ENCODE measurements around the gene SCTR.

The SCTR gene

DNA sequence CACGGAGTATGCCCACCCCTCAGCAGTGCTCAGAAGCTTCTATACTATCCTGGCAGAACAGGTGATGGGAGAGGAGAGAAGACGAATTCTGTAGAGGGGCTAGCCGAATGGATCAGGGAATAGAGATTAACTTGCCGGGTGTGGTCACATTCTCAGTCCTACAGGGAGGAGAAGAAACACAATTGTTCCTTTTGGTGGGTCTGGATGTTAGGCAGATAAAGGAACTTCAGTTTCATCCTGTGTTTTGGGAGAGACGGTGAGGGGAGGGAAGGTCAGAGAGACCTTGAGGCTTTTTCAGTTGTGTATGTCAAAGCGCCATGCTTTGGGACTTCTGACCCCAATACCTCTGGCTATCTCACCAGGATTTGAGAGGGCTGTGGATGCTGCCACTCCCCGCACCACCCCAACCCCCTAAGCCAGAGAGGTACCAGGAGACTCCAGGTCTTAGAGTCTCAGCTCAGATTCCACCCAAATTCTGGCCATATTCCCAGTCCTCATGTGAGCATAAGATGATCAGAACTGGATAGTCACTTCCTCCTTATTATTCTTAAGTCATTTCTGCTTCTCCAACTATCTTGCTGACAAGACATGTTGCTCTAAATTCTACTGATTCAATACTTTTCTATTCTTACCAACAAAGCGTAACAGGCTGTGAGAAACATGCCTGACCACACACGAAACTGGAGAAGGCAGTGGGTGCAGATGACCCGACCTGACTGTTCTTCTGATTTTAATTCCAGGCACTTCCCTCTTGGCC lies 94.9 kb downstream of the SCTR start:
- no peak for DNase-seq (ENCODE audit: low read depth)

DNA sequence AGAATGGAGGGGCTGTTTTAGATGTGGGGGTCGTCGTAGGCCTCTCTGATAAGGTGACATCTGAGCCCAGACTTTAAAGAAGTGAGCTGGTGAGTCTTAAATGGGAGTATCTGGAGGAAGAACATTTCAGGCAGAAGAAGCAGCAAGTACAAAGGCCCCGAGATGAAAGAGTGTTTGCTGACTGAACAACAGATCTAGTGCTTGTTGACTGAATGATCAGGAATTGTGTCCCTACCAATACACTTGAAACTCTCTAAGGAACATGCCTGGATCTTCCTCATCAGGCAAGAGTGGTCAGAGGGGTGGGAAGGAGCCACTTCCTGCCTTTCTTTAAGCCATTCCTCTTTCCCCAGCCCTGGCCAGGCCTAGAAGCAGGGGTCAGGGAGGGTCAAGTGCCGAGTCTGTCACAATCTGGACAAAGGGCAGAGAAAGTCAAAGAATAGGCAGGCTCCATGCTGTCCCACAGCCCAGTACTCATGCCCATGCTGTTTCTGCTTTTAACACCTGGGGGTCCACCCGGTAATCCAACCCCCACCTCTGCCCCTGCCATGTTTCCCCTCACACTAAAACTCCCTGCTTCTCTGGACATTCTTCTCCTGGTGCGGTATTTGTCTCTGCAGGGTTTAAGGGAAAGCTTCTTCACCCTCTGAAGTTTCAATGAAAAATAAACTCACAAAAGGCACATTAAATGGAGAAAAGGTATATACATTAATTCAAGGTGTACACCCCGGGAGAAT lies 95.6 kb downstream of the SCTR start:
- no peak for DNase-seq (ENCODE audit: low read depth)

DNA sequence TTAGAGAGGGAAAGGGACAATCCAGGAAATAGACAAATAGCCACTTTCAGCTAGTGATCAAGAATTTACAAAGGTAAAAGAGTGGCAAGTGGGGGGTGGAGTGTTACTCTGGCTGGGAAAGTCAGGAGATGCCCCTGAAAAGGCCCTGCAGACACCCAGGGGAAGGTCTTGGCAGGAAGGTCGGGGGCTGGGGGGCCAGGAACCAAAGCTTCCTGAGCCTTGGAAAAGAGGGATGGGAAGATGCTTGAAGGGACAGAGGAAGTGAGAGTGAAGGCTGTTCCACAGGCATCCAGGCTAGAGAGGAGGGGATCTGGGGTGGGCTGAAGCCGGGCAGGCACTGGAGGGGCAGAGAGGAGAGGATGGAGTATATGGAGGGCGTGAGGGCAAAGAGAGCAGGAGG lies 96.5 kb downstream of the SCTR start:
- no peak for DNase-seq (ENCODE audit: low read depth)

DNA sequence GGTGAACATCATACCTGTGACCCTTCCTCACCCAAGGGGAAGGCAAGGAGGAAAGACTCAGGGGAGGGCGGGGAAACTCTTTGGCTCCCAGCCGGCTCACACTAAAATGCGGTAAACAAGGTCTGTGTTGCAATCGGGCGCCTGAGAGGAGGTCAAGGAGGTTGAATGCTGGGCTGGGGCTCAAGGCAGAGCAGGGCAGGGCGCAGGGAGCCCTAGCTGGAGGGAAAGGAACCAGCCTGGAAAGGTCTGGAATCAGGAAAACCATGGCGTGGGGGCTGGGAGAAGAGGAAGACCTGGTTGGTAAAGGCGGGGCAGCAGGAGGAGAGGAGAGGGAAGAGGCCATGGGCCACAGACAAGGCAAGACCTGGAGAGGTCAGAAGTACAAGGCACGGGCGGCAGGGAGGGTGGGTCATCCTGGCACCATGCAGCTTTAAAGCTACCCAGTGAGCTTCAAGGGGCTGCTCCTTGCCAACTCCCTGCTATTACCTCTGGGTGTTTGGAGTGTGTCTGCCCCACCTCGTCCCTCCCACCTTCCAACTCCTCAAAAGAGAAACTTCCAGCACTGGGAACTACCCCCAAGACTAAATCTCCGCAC lies 97.4 kb downstream of the SCTR start:
- DNase-seq (ENCODE audit: low read depth) = no peak

DNA sequence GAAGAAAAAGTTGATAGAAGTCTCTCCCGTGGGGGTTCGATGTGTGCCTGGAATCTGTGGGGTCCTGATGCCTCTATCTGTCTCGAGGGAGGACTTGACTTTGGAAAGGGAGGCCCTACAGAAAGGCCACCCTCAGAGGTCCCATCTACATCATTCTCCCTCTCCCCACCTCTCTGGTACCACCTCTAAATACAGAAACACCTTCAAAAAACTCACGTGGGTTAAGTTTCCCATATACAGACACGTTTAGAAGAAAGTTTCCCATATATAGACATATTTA lies 97.9 kb downstream of the SCTR start:
- no peak for DNase-seq (ENCODE audit: low read depth)

DNA sequence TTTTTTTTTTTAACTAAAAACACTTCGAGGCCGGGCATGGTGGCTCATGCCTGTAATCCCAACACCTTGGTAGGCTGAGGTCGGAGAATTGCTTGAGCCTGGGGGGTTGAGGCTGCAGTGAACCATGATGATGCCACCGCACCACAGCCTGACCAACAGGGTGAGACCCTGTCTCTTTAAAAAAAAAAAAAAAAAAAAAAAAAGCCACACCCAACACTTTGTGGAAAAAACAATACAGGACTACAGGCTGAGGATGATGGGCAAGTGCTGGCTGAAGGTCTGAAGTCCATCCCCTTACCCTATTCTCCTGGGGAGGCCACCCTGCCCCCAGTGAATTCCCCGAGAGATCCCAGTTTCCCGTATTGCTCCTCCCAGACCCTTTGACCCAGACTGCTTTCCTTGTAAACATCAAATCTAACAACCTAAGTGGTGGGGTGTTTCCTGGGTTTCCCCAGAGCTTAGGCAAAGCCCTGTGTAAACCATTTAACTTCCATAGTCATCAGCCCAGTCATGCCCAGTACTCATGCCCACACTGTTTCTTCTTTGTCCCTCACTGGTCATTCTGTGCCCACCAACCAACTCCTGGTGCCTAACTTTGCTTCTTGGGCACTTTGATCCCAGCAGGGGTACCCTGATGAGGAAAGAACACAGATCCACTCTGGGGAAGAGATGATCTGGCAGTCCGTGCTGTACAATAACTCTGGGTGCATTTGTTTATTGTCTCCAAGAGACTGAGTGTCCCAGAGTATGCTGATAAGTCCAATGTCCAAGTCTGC lies 98.5 kb downstream of the SCTR start:
- no peak for DNase-seq (ENCODE audit: low read depth)

DNA sequence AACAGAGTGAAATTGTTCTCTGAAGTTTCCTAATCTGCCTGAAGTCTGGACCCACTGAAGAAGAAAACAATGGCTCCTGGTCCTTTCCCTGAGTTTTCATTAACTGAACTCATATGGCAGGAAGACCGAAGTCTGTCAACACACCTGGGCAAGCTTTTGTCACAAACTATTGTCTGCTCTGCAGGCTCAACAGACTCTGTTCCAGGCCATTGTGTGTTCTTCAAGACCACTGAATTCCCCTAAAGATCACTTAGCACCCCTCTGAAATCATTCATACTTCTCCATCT lies 99.2 kb downstream of the SCTR start:
- no peak for DNase-seq (ENCODE audit: low read depth)

DNA sequence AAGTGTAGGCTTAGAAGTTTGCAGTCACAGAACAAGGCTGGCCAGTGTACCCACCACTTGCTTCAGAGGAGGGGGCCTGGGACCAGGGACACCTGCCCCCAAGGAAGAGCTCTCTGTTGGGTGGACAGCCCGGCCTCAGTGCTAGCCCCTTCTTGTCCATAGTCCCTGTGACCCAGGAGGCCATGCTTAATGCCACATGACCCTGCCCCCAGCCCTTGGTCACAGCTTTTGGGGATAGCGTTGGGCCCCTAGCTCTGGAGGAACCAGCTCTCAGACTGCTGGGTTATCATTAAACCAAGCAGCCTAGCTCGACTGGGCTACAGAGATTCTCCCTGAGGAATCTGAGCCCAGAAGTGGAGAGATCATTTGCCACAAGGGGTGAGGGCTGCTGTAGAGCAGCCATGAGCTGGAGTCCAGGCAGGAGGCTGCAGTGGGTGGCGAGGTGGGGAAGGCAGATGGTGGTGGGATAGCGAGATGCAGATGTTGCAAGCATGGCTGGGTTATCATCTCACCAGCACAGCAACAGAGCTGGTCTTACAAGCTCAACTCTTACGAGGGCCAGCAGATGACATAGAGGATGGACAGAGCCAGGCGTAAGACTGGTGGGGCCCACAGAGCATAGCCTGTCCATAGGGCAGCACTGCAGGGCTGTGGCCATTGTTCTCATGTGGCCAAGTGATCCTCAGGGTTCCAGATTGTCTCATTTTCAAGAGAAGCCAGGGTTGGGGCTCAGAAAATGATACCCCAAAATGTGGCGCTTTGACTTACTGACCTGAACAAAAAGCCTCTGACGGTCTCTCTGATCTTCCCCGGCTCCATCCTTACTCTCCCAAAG lies 99.8 kb downstream of the SCTR start:
- no peak for DNase-seq (ENCODE audit: low read depth)

DNA sequence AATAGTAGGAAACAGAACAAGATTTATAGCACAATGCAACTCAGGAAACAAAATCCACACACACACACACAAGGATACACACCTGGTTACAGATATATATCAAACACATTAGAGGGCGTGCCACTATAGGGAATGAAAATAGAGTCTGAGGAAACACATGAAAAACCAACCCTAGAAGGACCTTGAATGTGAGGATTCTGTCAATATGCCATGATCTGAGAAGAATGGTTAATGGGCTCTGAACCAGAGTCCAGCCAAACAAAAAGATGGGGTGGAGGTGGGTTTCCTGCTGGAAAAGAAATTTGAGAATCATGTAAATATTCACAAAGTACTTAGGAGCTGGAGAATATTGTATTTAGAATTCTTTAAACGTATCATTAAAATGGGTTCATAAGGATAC lies 100.5 kb downstream of the SCTR start:
- DNase-seq (ENCODE audit: low read depth) = no peak

DNA sequence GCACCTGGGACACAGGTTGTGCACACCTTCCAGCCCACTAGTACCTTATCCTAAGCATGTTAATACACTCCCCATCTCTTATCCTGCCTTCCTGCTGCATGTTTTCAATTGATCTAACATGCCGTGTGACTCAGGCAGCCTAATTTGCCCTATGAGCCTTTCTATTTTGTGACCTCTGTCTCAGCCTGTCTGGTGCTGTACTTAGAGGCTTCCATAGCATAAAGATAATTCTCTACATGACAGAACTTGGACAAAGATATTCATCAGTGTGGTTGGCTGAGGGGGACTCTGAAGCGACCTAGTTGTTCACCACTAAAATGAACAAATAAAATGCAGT lies 101.2 kb downstream of the SCTR start:
- no peak for DNase-seq (ENCODE audit: low read depth)

DNA sequence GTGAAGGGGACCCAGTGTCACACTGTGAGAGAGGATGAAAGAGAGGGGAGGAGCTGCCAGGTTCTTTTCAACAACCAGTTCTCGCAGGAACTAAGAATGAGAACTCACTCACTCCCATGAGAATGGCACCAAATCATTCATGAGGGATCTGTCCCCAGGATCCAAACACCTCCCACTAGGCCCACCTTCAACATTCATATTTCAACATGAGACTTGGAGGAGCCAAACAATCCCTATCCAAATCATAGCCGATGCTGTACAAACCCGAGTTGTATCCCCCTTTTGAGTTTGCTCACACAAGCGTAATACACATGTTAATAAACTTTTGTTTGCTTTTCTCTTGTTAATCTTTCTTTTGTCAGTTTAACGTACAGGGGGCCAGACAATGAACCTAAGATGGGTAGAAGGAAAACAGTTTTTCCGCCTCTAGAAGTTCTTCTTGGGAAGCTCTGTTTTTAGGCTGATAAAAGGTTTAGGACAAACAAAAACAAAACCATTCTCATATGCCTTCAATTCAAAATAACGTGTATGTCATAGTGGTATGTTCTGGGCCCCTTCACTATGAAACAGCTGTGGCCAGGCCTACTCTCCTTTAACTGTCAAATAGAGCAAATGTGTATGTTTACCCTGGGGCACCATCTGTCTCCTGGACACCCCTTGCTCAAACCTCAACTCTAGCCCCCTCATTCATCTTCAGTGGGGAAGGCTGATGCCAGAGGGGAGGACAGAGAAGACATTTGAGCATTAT lies 101.7 kb downstream of the SCTR start:
- no peak for DNase-seq (ENCODE audit: low read depth)

DNA sequence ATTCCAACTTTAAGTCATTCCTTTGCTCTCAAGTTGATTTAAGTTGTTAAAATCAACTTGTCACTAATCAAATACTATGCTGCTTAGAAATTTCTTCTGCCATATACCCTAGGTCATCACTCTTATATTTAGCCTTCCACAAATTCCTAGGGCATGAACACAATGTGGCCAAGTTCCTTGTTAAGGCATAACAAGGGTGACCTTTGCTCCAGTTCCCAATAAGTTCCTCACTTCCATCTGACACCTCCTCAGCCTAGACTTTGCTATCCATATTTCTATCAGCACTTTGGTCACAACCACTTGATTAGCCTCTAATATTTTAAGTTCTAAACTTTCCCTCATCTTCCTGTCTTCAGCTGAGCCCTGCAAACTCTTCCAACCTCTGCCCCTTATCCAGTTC lies 102.5 kb downstream of the SCTR start:
- no peak for DNase-seq (ENCODE audit: low read depth)

DNA sequence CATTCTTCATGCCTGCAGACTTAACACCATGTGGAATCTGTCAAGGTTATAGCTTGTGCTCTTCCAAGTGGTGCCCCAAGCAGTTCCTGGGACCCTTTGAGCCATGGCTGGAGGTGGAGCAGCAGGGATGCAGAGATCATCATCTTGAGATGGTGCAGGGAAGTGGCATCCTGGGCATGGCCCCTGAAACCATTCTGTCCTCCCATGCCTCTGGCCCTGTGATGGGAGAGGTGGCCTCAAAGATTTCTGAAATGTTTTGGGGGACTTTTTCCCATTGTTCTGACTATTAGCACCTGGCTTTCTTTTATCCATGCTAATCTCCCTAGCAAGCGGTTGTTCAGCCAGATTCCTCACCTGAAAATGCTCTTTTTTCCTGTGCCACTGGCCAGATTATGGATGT lies 103.0 kb downstream of the SCTR start:
- no peak for DNase-seq (ENCODE audit: low read depth)

DNA sequence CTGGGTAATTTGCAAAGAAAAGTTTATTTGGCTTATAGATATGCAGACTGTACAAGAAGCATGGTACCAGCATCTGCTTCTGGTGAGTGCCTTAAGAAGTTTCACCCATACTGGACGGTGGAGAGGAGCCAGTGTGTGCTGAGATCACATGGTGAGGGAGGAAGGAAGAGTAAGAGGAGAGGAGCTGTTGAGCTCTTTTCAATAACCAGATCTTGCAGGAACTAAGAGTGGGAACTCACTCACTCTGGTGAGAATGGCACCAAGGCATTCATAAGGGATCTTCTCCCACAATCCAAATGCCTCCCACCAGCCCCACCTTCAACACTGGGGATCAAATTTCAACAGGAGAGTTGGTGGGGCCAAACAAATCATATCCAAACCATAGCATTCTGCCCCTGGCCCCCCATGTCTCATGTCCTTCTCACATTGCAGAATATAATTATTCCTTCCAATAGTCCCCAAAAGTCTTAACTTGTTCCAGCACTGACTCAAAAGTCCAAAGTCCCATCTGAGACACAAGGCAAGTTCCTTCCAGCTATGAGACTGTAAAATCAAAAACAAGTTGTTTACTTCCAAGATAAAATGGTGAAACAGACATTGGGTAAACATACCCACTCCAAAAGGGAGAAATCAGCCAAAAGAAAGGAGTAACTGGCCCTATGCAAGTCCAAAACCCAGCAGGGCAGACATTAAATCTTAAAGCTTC lies 104.3 kb downstream of the SCTR start:
- no peak for DNase-seq (ENCODE audit: low read depth)

DNA sequence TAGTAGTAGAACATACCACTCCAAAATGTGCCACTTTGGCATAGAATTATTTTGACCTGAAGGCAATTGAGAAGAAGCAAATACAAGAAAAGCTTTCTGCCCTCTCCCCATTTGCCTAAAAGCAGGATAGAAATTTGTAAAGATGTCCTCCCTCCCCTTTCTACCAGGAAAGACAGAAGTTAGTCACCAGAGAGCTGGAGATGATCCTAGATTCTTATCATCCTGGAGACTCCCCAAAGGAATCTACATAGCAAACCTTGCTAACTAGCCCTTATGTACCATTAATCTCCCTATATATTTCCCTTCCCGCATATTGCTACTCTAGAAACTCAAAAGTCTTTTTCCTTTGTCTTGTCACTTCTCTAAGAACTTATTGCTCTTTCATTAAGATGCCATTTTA lies 105.2 kb downstream of the SCTR start:
- DNase-seq (ENCODE audit: low read depth) = no peak

DNA sequence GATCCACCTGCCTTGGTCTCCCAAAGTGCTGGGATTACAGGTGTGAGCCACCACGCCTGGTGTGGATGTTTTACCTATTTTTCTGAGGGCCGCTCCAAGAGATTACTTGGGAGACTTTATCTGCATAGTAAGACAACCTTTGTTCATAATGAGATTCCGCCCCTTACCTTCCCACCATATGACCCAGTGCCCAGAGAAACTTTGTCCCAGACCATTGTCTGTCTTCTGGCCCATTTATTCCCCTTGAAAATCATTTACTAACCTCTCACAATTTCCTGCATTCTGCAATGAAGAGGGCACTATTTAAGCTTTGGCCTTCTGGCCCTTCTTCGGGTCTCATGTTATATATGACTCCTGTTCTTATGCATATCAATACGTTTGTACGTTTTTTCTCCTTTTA lies 106.4 kb downstream of the SCTR start:
- DNase-seq (ENCODE audit: low read depth) = no peak

DNA sequence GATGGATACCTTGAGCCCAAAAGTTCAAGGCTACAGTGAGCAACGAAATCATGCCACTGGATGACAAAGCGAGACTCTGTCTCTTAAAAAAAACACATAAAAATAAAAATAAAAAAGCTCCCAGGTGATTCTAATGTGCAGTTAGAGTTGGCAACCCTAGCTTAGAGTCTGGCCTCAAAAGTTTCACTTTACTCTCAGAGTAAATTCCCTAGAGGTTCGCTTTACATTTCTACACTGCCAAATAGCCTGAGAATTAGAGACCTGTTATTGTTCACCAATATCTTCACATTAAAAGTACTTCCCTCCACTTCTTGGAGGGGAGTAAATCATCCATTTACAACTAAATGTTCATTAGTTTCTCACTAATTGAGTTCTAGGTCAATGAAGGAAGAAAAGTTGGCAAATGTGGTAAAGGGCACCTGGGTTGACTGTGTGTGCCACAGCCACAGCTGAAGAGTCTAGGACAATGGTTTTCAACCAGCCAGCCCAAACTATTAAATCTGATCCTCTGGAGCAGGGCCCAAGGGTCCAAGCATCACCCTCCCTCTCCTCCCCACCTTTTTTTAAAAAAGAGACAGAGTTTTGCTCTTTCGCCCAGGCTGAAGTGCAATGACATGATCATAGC lies 107.9 kb downstream of the SCTR start:
- no peak for DNase-seq (ENCODE audit: low read depth)

DNA sequence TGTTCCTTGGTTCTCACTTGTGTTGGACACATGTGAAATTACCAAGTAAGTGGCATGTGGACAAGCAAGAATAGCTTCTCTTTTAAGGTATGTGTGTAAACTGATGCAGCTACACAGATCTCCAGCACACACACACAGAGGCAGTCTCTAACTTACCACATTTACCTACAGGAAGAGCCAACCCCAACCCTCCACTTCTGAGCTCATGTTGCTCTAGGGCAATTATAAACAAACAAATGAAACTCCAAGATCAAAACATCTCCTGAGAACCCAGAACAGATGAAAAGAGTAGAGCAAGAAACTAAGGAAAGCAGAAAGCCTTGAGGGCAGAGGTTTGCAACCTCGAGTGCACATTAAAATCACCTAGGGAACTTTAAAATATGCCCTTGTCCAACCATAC lies 108.7 kb downstream of the SCTR start:
- DNase-seq (ENCODE audit: low read depth) = no peak

DNA sequence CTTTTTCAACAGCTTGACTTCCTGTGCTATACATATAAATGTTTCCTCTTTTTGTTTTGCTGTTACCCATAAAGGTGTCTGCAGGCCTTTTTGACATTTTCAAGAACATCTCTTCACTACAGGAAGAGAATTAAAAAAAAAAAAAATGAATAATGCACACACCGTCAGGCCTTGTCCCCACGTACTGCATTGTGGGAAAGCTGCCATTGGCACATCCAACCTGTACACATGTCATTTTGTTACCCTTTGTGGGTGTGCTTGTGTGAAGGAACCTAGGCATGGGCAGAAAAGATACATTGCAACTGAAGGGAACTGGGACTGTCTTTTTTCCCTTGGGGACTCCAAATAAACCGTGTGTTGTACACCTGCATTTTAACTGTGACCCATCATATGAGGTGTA lies 109.4 kb downstream of the SCTR start:
- DNase-seq (ENCODE audit: low read depth) = no peak

DNA sequence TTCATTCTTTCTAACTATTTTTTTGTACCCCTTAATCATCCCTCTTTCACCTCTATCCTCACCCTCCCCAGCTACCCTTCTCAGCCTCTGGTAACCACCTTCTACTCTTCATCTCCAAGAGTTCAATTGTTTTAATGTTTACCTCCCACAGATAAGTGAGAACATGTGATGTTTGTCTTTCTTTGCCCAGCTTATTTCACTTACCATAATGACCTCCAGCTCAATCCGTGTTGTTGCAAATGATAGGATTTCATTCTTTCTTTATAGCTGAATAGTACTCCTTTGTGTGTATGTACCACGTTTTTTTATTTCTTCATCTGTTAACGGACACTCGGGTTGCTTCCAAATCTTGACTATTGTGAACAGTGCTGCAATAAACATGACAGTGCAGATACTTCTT lies 114.8 kb downstream of the SCTR start:
- no peak for DNase-seq (ENCODE audit: low read depth)

DNA sequence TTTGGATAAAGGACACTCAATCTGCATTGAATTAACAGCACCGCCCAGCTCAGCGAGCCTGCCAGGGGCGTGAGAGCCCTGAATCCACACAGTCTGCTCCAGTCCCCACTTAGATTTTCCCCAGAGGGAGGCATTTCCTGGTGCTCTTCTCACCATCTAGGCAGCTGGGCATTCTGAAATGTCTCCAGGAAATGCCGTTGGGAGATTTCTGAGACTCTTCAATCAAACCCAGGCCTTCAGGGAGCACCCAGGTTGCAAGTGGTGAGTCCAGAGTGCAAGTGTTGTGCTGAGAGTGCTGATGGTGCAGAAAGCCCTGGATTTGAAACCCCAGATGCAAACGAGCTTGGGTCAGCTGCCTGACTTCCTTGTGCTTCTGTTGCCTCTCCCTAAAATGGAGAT lies 116.1 kb downstream of the SCTR start:
- no peak for DNase-seq (ENCODE audit: low read depth)
